Fibroblast of mammary gland (primary cell): ENCODE results near the gene S100A5.
"Not testable (repeated sequence)": the region's sequence is repeated elsewhere in the genome, so short reads cannot be mapped to it uniquely, and the experiment has no call there.

Source experiments
- DNase-seq: peaks from one replicate; pipeline ENCODE4 v3.0.0-alpha.2; 2010; ENCODE audit warnings: low read depth
- H3K4me3 ChIP-seq: 2 replicates; pipeline ENCODE4 v1.5.1; 2011; ENCODE audit warnings: low read depth, mild to moderate bottlenecking, low read length, moderate library complexity; ENCODE audit not compliant: control insufficient read depth
- CTCF ChIP-seq: conservative IDR thresholded peaks from 2 replicates; pipeline ENCODE4 v1.5.1; 2011; ENCODE audit warnings: low read depth, low read length, inconsistent platforms; ENCODE audit not compliant: control insufficient read depth, insufficient read depth

S100A5 gene

GRCh38 chr1:153578936-153579335 is 38.2 kb upstream of the S100A5 start:
- no peak for DNase-seq
- no peak for TF ChIP-seq CTCF
- no peak overlapping the region for H3K4me3 ChIP-seq

GRCh38 chr1:153578490-153578889 is 37.8 kb upstream of the S100A5 start:
- DNase-seq, result no peak
- TF ChIP-seq CTCF, result no peak
- no peak overlapping the region for H3K4me3 ChIP-seq

- no peak overlapping the region for H3K4me3 ChIP-seq
- no peak for DNase-seq
- TF ChIP-seq CTCF, result no peak
Measured at GRCh38 chr1:153577624-153578051, 36.9 kb upstream of the S100A5 start.

- no peak overlapping the region for H3K4me3 ChIP-seq
- DNase-seq, result no peak
- no peak for TF ChIP-seq CTCF
Measured at GRCh38 chr1:153577138-153577537, 36.4 kb upstream of the S100A5 start.

- not testable (repeated sequence) for H3K4me3 ChIP-seq, DNase-seq
Measured at GRCh38 chr1:153575497-153575896, 34.8 kb upstream of the S100A5 start.

GRCh38 chr1:153575081-153575491 is 34.4 kb upstream of the S100A5 start:
- DNase-seq, H3K4me3 ChIP-seq: not testable (repeated sequence)

GRCh38 chr1:153573351-153573750 is 32.6 kb upstream of the S100A5 start:
- peak; percentile 32 for DNase-seq
- TF ChIP-seq CTCF, result no peak
- H3K4me3 ChIP-seq, result no peak overlapping the region

- no peak overlapping the region for H3K4me3 ChIP-seq
- peak; percentile 95 for DNase-seq
- peak; percentile 94 for TF ChIP-seq CTCF
Measured at GRCh38 chr1:153572569-153573015, 31.9 kb upstream of the S100A5 start.
